HG02642 (cell line): Measurements from ENCODE around the gene EIF5.

ENCODE experiments used
- ATAC-seq: cut with Tn5 transposase; IDR thresholded peaks from one replicate; pipeline ENCODE4 v1.9.1; 2021; ENCODE audit warnings: mild to moderate bottlenecking; ENCODE audit not compliant: unreplicated experiment, poor library complexity

EIF5 gene

GRCh38 chr14:103333754-103334643 lies at the start of gene EIF5:
TSS of gene EIF5 (plus strand) at chr14:103334237. CDS start at chr14:103335861, 1,624 bp downstream.
- peak; percentile 91 for ATAC-seq

GRCh38 chr14:103284574-103285467 lies 49.2 kb upstream of the EIF5 start:
- ATAC-seq, result no peak

GRCh38 chr14:103286460-103286859 lies 47.6 kb upstream of the EIF5 start:
- no peak for ATAC-seq

GRCh38 chr14:103286968-103287850 lies 46.8 kb upstream of the EIF5 start:
- no peak for ATAC-seq

- no peak for ATAC-seq
Observed at GRCh38 chr14:103288076-103288766, 45.8 kb upstream of the EIF5 start.

GRCh38 chr14:103290056-103290455 lies 44.0 kb upstream of the EIF5 start:
- ATAC-seq, result no peak

- ATAC-seq, result no peak
Observed at GRCh38 chr14:103290494-103290893, 43.5 kb upstream of the EIF5 start.

- no peak for ATAC-seq
Observed at GRCh38 chr14:103290961-103291360, 43.1 kb upstream of the EIF5 start.

- peak; percentile 68 for ATAC-seq
Observed at GRCh38 chr14:103292426-103293374, 41.3 kb upstream of the EIF5 start.

GRCh38 chr14:103293465-103293864 lies 40.6 kb upstream of the EIF5 start:
- ATAC-seq, result no peak

GRCh38 chr14:103294091-103294490 lies 39.9 kb upstream of the EIF5 start:
- no peak for ATAC-seq

- ATAC-seq, result no peak
Observed at GRCh38 chr14:103296007-103296406, 38.0 kb upstream of the EIF5 start.

- ATAC-seq, result no peak
Observed at GRCh38 chr14:103296987-103297386, 37.0 kb upstream of the EIF5 start.

- ATAC-seq, result no peak
Observed at GRCh38 chr14:103298620-103299019, 35.4 kb upstream of the EIF5 start.

GRCh38 chr14:103301512-103302354 lies 32.3 kb upstream of the EIF5 start:
- no peak for ATAC-seq

GRCh38 chr14:103302966-103303365 lies 31.1 kb upstream of the EIF5 start:
- ATAC-seq, result no peak

- no peak for ATAC-seq
Observed at GRCh38 chr14:103304706-103305105, 29.3 kb upstream of the EIF5 start.
